Hepatocyte (in vitro differentiated cells): ENCODE data around the gene TSKS.

Experiments
- EZH2 ChIP-seq: fragments of 200-600 bp; sonication (generic); IDR thresholded peaks from 2 replicates; pipeline ENCODE4 v1.6.1; 2016; ENCODE audit warnings: antibody characterized with exemption, mild to moderate bottlenecking, borderline replicate concordance
- EZH2phosphoT487 ChIP-seq: fragments of 200-600 bp; sonication (generic); IDR thresholded peaks from one replicate; pipeline ENCODE4 v1.6.1; 2018; ENCODE audit warnings: antibody characterized with exemption, mild to moderate bottlenecking, low read depth, moderate library complexity; ENCODE audit not compliant: unreplicated experiment, severe bottlenecking
- TF ChIP-seq, protein P1 (sequence below): fragments of 200-600 bp; sonication (generic); IDR thresholded peaks from 2 replicates; pipeline ENCODE4 v1.5.1; 2016; ENCODE audit warnings: antibody characterized with exemption, mild to moderate bottlenecking; ENCODE audit not compliant: poor library complexity

- TF ChIP-seq, protein P1, sequence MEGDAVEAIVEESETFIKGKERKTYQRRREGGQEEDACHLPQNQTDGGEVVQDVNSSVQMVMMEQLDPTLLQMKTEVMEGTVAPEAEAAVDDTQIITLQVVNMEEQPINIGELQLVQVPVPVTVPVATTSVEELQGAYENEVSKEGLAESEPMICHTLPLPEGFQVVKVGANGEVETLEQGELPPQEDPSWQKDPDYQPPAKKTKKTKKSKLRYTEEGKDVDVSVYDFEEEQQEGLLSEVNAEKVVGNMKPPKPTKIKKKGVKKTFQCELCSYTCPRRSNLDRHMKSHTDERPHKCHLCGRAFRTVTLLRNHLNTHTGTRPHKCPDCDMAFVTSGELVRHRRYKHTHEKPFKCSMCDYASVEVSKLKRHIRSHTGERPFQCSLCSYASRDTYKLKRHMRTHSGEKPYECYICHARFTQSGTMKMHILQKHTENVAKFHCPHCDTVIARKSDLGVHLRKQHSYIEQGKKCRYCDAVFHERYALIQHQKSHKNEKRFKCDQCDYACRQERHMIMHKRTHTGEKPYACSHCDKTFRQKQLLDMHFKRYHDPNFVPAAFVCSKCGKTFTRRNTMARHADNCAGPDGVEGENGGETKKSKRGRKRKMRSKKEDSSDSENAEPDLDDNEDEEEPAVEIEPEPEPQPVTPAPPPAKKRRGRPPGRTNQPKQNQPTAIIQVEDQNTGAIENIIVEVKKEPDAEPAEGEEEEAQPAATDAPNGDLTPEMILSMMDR, result no peak
- TF ChIP-seq EZH2phosphoT487, result no peak
- TF ChIP-seq EZH2, result no peak
Observed at GRCh38 chr19:49802836-49803528, 39.9 kb upstream of the TSKS start.
